ENCODE measurements around the gene ATF5. TPM values are rescaled to one million over a fixed set of nuclear protein-coding genes. Genes with fewer than 3 reads are reported as not detected.

ATF5 gene
- 20.5 and 22.8 TPM in 2 replicates for total RNA-seq

DNA sequence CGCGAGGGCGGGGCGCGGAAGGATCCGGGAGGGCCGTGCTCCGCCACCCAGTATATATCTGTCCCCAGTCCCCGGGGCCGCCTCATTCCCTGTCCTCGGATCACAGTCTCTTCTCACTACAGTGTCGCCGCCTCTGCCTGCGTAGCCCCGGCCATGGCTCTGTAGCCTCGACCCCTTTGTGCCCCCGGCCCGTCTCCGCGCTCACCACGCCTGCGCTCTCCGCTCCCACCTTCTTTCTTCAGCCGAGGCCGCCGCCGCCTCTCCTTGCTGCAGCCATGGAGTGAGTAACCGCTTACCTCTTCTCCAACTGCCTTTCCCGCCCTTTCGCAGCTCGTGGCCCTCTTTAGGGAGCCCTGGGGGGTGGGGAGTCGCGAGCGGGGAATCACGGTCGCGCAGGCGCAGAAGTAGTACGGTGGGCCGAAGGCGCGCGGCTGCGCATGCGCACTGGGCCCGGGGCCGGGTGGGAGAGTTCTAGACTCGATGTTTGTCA is at the start of gene ATF5, which contains the start of gene NUP62:
Gene ATF5, plus strand, starts transcription at position 85 of the 490 bp plus-strand sequence. CDS start 1,646 bp downstream, outside the sequence.
Gene NUP62, minus strand, starts transcription at position 384 of the 490 bp plus-strand sequence. CDS start 19,697 bp downstream, outside the sequence.
- intact Hi-C loops (cut with micrococcal nuclease) = loop anchor here (1.0 to 2.0 kb wide), 9 partner anchors 18 to 339 kb away; partner anchors contain the start of genes AKT1S1, AP2A1, MED25 and TBC1D17

- intact Hi-C loops (cut with micrococcal nuclease) = loop anchor here (5.0 to 10.0 kb wide), 2 partner anchors 925 to 1387 kb away; no protein-coding TSS in a partner anchor
Measured at GRCh38 chr19:49879243-49879963, 49.6 kb upstream of the ATF5 start.

GRCh38 chr19:49880162-49880869 is 48.7 kb upstream of the ATF5 start:
- intact Hi-C loops (cut with micrococcal nuclease) = no loop called here

GRCh38 chr19:49881186-49881585 is 47.8 kb upstream of the ATF5 start:
- intact Hi-C loops (cut with micrococcal nuclease) = no loop called here

- intact Hi-C loops (cut with micrococcal nuclease) = no loop called here
Measured at GRCh38 chr19:49881672-49882394, 47.2 kb upstream of the ATF5 start.

DNA sequence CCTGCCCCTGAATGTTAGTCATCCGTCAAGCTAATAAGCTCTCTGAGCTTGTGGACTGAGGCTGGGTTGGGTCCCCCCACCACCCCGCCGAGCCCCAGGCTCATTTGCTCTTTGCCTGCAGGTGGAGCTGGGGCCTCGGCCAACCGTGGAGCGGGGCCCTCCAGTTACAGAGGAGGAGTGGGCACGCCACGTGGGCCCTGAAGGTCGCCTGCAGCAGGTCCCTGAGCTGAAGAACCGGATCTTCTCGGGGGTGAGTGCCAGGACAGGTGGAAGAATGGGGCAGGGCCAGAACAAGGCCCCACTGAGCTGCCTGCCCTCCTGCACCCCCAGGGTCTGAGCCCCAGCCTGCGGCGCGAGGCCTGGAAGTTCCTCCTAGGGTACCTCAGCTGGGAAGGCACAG is 46.4 kb upstream of the ATF5 start:
- intact Hi-C loops (cut with micrococcal nuclease) = no loop called here

DNA sequence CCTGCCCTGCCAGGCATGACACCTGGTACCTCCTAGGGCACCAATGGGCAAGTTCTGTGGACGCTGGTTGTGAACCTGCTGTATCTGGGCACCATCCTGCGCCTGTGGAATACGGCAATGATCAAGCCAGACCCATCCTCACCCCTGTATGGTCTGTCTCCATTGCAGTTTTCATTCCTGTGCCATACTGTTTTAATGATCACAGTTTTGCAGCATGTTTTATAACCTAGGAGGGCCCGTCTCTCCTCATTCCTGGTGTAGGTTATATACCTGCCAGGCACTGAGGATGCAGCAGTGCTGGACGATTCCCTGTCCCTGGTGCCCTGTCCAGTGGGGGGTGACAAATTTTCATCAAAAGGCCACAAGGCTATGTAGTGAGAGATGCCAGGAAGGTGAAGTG is 45.9 kb upstream of the ATF5 start:
- intact Hi-C loops (cut with micrococcal nuclease) = no loop called here

DNA sequence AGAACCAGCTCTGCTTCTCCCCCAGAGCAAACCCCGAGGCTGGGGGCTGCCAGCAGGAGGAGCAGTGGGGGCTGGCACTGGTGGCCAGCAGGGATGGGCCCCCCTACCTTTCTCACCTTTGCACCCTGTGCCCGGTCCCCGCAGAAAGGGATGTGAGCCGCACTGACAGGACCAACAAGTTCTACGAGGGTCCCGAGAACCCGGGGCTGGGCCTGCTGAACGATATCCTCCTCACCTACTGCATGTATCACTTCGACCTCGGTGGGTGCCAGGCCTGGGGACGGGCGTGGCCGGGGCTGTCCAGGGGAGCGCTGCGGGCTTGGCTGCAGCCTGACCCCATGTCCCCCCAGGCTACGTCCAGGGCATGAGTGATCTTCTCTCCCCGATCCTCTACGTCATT is 44.9 kb upstream of the ATF5 start:
- intact Hi-C loops (cut with micrococcal nuclease) = no loop called here

DNA sequence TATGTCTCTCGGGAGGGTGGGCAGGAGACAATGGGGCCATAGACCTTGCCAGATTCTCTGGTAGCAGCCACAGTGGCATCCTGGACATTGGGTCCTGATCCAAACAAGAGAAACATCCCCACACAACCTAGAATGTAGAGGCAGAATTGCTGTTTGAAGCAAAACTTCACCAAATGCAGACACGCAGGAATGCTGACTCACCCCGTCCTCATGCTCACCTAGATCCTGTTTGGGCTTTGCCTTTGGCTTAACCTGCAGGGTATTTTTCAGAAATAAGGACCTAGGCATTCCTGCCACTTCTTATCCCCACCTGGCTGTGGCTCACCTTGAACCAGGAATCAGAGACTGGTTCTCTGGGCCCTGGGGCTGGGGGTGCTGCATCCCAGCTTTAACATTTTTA is 44.2 kb upstream of the ATF5 start:
- intact Hi-C loops (cut with micrococcal nuclease) = no loop called here

- intact Hi-C loops (cut with micrococcal nuclease) = no loop called here
Measured at GRCh38 chr19:49887037-49887664, 41.9 kb upstream of the ATF5 start.

DNA sequence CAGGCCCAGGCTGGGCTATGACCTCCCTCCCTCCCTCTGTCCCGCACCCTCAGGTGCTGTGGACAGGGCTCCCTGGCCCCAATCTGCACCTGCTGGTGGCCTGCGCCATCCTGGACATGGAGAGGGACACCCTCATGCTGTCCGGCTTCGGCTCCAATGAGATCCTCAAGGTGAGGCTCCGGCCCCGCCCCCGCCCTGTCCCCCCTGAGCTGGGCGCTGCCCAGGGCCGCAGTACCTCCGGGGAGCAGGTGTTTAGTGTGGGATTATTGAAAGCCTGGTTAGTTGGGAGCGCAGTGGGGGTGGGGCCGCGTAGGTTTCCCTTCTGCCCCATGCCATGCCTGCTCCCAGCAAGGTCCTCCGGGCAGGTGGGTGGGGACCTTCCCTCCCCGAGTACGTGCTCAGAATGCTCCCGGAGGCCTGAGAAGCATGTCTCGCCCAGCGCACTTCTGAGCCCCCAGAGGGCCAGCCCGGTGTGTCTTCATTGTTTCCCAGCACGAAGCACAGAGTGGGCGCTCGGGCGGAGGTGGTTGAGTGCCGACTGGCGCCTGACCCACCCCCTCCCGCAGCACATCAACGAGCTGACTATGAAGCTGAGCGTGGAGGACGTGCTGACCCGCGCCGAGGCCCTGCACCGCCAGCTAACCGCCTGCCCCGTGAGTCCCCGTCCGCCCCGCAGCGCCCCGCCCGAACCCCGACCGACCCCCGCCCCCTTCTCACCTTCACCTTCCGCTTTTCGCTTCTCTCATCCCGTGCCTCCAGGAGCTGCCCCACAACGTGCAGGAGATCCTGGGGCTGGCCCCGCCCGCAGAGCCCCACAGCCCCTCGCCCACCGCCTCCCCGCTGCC is 41.1 kb upstream of the ATF5 start:
- intact Hi-C loops (cut with micrococcal nuclease) = no loop called here

DNA sequence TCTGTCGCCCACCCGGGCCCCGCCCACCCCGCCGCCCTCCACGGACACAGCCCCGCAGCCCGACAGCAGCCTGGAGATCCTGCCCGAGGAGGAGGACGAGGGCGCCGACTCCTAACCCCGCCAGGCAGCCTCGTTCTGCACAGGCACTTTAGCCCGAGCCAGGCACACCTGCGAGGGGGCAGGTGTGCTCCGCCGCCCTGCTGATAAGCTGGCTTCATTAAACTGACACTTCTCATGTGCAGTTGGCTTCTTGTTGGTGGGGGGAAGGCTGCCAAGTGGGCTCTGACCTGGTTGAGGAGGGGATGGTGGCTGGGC is 40.5 kb upstream of the ATF5 start:
- intact Hi-C loops (cut with micrococcal nuclease) = no loop called here

DNA sequence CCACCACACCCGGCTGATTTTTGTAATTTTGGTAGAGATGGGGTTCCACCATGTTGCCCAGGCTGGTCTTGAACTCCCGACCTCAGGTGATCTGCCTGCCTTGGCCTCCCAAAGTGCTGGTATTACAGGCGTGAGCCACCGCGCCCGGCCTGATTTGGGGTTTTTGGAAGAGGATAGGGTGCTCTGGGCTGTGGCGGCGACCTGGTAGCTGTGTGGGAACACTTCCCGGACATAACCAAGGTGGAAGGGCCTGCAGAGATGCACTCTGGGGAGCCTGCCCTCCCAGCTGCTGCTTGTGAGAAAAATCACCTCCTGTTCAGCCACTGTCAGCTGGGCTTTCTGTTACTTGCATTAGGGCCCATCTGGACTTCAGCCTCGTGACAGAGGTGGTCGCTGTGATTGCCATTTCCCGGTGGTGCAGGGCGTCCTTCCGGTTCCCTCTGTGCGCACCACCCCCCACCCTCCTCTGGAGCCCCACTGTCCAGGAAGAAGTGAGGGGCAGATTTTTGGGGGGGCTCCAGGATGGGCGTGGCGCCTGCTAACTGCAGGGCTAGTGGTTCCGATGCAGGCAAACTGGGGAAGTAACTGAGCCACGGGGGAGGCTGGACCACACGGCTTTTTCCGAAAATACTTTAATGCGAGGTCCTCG is 39.8 kb upstream of the ATF5 start:
- intact Hi-C loops (cut with micrococcal nuclease) = no loop called here

DNA sequence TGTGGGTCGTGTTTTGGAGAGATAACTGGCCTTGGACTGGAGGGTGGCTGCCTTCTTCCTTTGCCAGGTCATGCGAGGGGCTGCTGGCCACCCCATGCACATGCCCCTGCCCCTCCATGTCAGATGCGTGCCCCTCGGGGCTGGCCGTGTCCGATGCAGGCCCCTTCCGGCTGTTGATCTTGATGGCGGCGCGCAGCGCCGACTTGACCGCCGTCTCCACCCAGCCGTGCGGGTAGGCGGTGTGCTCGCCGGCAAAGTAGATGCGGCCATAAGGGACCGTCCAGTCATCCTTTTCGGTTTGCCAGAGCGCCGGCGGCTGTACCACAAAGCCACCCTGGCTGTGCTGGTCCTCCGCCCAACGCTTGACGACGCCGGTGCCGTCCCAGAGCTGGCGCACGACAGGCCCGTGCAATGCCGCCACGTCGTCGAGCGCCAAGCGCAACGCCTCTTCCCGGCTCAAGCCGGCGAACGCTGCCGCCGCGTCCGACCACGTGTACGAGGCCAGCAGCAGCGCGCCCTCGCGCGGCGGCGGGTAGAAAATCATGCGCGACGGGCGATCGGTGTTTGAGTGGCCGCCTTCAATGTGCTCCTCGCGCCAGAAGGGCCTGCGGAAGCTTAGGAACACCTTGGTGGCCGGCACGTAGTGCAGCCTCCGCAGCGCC is 39.2 kb upstream of the ATF5 start:
- intact Hi-C loops (cut with micrococcal nuclease) = loop anchor here (1.0 to 2.0 kb wide), 4 partner anchors 13 to 39 kb away; partner anchors contain the start of genes AKT1S1, ATF5, NUP62 and PNKP

GRCh38 chr19:49890349-49891311 is 38.4 kb upstream of the ATF5 start:
- intact Hi-C loops (cut with micrococcal nuclease) = loop anchor here (1.0 to 2.0 kb wide), 4 partner anchors 13 to 40 kb away; partner anchors contain the start of genes AKT1S1, ATF5, NUP62 and PNKP

DNA sequence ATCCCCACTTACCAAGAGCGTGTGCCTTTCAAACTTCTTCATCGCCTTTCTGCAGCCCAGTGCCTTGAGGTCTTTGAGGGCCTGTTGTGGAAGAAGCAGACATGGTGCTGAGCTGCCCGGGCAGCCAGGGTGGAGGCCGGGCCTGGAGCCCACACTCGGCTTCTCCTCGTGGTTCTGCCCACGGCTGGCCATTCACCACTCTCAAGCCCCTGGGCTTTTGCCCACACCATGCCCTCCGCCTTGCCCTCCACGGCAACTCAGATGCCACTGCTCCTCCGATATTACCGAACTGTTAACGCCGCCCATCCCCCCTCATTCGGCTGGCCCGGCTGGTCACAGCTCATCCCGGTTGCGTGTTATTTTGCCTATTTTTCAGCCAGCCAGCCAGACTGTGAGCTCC is 37.6 kb upstream of the ATF5 start:
- intact Hi-C loops (cut with micrococcal nuclease) = loop anchor here (2.0 kb wide), 1 partner anchor 41 kb away; the partner anchor contains the start of gene PTOV1

DNA sequence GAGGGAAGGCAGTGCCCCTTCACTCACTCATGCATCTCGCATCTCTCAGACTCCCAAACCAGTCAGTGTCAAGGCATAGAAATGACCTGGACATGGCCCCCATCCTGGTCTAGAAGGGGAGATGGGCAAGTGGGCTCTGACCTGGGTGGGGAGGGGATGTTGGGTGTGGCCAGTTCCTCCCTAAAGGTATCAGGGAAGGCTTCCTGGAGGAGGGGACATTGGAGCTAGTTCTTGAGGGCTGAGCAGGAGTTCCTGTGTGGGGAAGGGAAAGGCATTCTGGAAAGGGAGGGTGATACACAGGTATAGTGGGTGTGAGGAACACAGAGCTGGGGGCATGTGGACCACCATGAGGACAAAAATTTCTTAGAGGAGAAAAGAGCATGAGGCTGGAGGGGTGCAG is 36.3 kb upstream of the ATF5 start:
- intact Hi-C loops (cut with micrococcal nuclease) = no loop called here

Data from T-helper 1 cell treated with Interleukin-12 subunit alpha and Interleukin-12 subunit beta and Interleukin-4 antibody, amounts not matched to agents 30 ng/mL and 1 ng/mL, for 36 hours (primary cell).